GM12878 (cell line): ENCODE measurements around the gene ATP6V0D1. TPM values are rescaled to one million over a fixed set of nuclear protein-coding genes. Genes with fewer than 3 reads are reported as not detected.

Source experiments
- ATAC-seq: fragments of 200-7000 bp; cut with Tn5 transposase; 3 replicates; pipeline ENCODE4 v1.9.1; 2020; ENCODE audit warnings: mild to moderate bottlenecking, moderate library complexity
- BruUV-seq: library from RNA; stranded (reverse); fragments of 400-500 nt; replicated peaks from 2 replicates; lab custom pipeline; 2021; lab: Mats Ljungman, UMichigan
- CTCF ChIA-PET: fragments of 300-600 bp; sonication (Branson Sonifier 250); formaldehyde crosslinking; extraction: SDS; loops from one replicate; lab custom pipeline; 2021; ENCODE audit warnings: inconsistent platforms; lab: Yijun Ruan, JAX
- POLR2A ChIA-PET: fragments of 350-600 bp; formaldehyde crosslinking; extraction: SDS; loops from one replicate; lab custom pipeline; 2021; ENCODE audit warnings: inconsistent platforms; lab: Charles Lee
- RAD21 ChIA-PET: fragments of 300-600 bp; sonication (Branson Sonifier 250); formaldehyde crosslinking; loops from one replicate; lab custom pipeline; 2023; ENCODE audit warnings: antibody characterized with exemption; ENCODE audit not compliant: unreplicated experiment; lab: Charles Lee
- SMC1A ChIA-PET: fragments of 300-600 bp; sonication (Branson Sonifier 250); formaldehyde crosslinking; loops from one replicate; lab custom pipeline; 2023; ENCODE audit not compliant: unreplicated experiment, uncharacterized antibody; lab: Charles Lee
- DNase-seq: peaks from one replicate; pipeline ENCODE4 v3.0.0-alpha.2; 2011; ENCODE audit warnings: low read depth, low spot score
- FAIRE-seq: peaks from 3 replicates; lab custom pipeline; 2011; peaks lifted over from hg19 to GRCh38; lab: Jason Lieb, UNC
- H2AFZ ChIP-seq: 2 replicates; pipeline ENCODE4 v1.6.0; 2011; ENCODE audit warnings: low read depth, low read length, control low read depth; ENCODE audit not compliant: control insufficient read depth
- H3K27ac ChIP-seq: 2 replicates; pipeline ENCODE4 v1.5.1; 2011; ENCODE audit warnings: control low read depth; ENCODE audit not compliant: control insufficient read depth, insufficient read depth
- H3K27me3 ChIP-seq, 2 experiments: replicated peaks in 1 of 2; 2 replicates each; pipeline versions ENCODE4 v1.6.0 to v1.6.1; 2011; ENCODE audit warnings: low read length in 1 of 2; ENCODE audit not compliant: control insufficient read depth in 2 of 2, insufficient read depth in 2 of 2
- H3K36me3 ChIP-seq, 2 experiments: 2 replicates each; pipeline ENCODE4 v1.5.1; 2011; ENCODE audit warnings: low read length in 1 of 2; ENCODE audit not compliant: control insufficient read depth in 2 of 2, insufficient read depth in 2 of 2
- H3K4me1 ChIP-seq: 2 replicates; pipeline ENCODE4 v1.6.1; 2011; ENCODE audit warnings: mild to moderate bottlenecking, low read length, moderate library complexity, mixed read lengths; ENCODE audit not compliant: control insufficient read depth, insufficient read depth
- H3K4me2 ChIP-seq: 2 replicates; pipeline ENCODE4 v1.6.0; 2011; ENCODE audit warnings: control low read depth; ENCODE audit not compliant: control insufficient read depth, insufficient read depth
- H3K4me3 ChIP-seq: fragments of 200-600 bp; sonication (generic); 2 replicates; pipeline ENCODE4 v1.5.1; 2016
- H3K79me2 ChIP-seq: 2 replicates; pipeline ENCODE4 v1.6.0; 2011; ENCODE audit warnings: low read length; ENCODE audit not compliant: control insufficient read depth, insufficient read depth
- H3K9ac ChIP-seq: 2 replicates; pipeline ENCODE4 v1.8.0; 2011; ENCODE audit warnings: low read length, control low read depth, mixed read lengths; ENCODE audit not compliant: control insufficient read depth, insufficient read depth
- H3K9me3 ChIP-seq: replicated peaks from 3 replicates; pipeline ENCODE4 v1.5.1; 2011; ENCODE audit warnings: mild to moderate bottlenecking, low read length; ENCODE audit not compliant: control insufficient read depth, insufficient read depth
- H4K20me1 ChIP-seq: 2 replicates; pipeline ENCODE4 v1.6.0; 2011; ENCODE audit not compliant: control insufficient read depth, insufficient read depth
- ASH2L ChIP-seq: fragments of 300-600, 200-600 bp; sonication (generic); IDR thresholded peaks from 2 replicates; pipeline ENCODE4 v1.6.1; 2017; ENCODE audit warnings: low read depth, mild to moderate bottlenecking, borderline replicate concordance
- BHLHE40 ChIP-seq, 2 experiments: fragments of 450-650 bp in 1 of 2; IDR thresholded peaks; 2 replicates each; pipeline ENCODE4 v1.6.1; 2011 to 2017; ENCODE audit warnings: low read depth in 2 of 2, borderline replicate concordance in 1 of 2, improper control_type of control experiment in 1 of 2, low read length in 1 of 2, mild to moderate bottlenecking in 1 of 2
- CBX5 ChIP-seq: sonication (generic); IDR thresholded peaks from 2 replicates; pipeline ENCODE4 v1.6.1; 2016; ENCODE audit warnings: low read depth, moderate library complexity, mild to moderate bottlenecking, inconsistent platforms
- CREB1 ChIP-seq: IDR thresholded peaks from 2 replicates; pipeline ENCODE4 v1.6.1; 2012; ENCODE audit warnings: low read depth, mild to moderate bottlenecking, inconsistent platforms
- E4F1 ChIP-seq: fragments of 450-650 bp; IDR thresholded peaks from 2 replicates; pipeline ENCODE4 v1.6.1; 2018; ENCODE audit warnings: borderline replicate concordance, mild to moderate bottlenecking; ENCODE audit not compliant: partially characterized antibody
- FOS ChIP-seq: IDR thresholded peaks from 3 replicates; pipeline ENCODE4 v1.6.1; 2011; ENCODE audit warnings: borderline replicate concordance; ENCODE audit not compliant: insufficient read length; ENCODE audit errors: extremely low read depth
- HDAC6 ChIP-seq: fragments of 200-600 bp; sonication (generic); IDR thresholded peaks from one replicate; pipeline ENCODE4 v1.8.0; 2017; ENCODE audit warnings: antibody characterized with exemption; ENCODE audit not compliant: unreplicated experiment
- KAT2A ChIP-seq: conservative IDR thresholded peaks from 2 replicates; pipeline ENCODE4 v1.6.1; 2011; ENCODE audit warnings: low read depth, low read length; ENCODE audit not compliant: control insufficient read depth
- MEF2A ChIP-seq: IDR thresholded peaks from 2 replicates; pipeline ENCODE4 v1.6.1; 2011; ENCODE audit warnings: low read depth, mild to moderate bottlenecking, low read length, moderate library complexity; ENCODE audit not compliant: insufficient read depth
- MYB ChIP-seq: fragments of 150-350 bp; IDR thresholded peaks from 2 replicates; pipeline ENCODE4 v1.6.1; 2014; ENCODE audit warnings: mild to moderate bottlenecking, low read depth, low read length, borderline replicate concordance
- NFIC ChIP-seq: IDR thresholded peaks from 2 replicates; pipeline ENCODE4 v1.6.1; 2012; ENCODE audit warnings: low read depth, mild to moderate bottlenecking, inconsistent platforms, low read length, moderate library complexity
- NFXL1 ChIP-seq: fragments of 450-650 bp; IDR thresholded peaks from 2 replicates; pipeline ENCODE4 v1.6.1; 2017; ENCODE audit warnings: antibody characterized with exemption, mild to moderate bottlenecking, borderline replicate concordance
- PBX3 ChIP-seq: IDR thresholded peaks from 2 replicates; pipeline ENCODE4 v1.6.1; 2011; ENCODE audit warnings: mild to moderate bottlenecking, low read depth, low read length, moderate library complexity; ENCODE audit not compliant: insufficient replicate concordance
- PML ChIP-seq: IDR thresholded peaks from 2 replicates; pipeline ENCODE4 v1.6.1; 2012; ENCODE audit warnings: low read length, inconsistent platforms
- RBBP5 ChIP-seq: fragments of 200-600 bp; sonication (generic); conservative IDR thresholded peaks from 2 replicates; pipeline ENCODE4 v1.6.1; 2016
- STAT1 ChIP-seq: fragments of 450-650 bp; conservative IDR thresholded peaks from 2 replicates; pipeline ENCODE4 v1.6.1; 2014; ENCODE audit warnings: antibody characterized with exemption, mild to moderate bottlenecking
- STAT3 ChIP-seq: IDR thresholded peaks from 2 replicates; pipeline ENCODE4 v1.6.1; 2011; ENCODE audit warnings: low read depth, low read length, improper control_type of control experiment
- TCF3 ChIP-seq: IDR thresholded peaks from 2 replicates; pipeline ENCODE4 v1.6.1; 2012; ENCODE audit warnings: low read depth, mild to moderate bottlenecking, low read length, borderline replicate concordance; ENCODE audit not compliant: insufficient read depth
- WGBS: methylation state at CpG from one replicate; pipeline ENCODE4 v1.1.6; 2016; ENCODE audit warnings: low lambda C conversion rate; ENCODE audit not compliant: insufficient replicate concordance, insufficient coverage; ENCODE audit errors: missing lambda C conversion rate; 5-methylcytosine and 5-hydroxymethylcytosine counted together
- in situ Hi-C: fragments of 300-500 bp; cut with MboI; formaldehyde crosslinking; loops from 9 replicates; pipeline ENCODE4 v1.14.3; 2018; ENCODE audit warnings: mixed read lengths
- intact Hi-C: fragments of 100-400 bp; cut with micrococcal nuclease; formaldehyde crosslinking; loops from one replicate; pipeline ENCODE4 v1.14.2; 2022; ENCODE audit not compliant: unreplicated experiment
- polyA plus RNA-seq, 11 experiments: library from polyadenylated mRNA; depleted of rRNA in 4 of 11; unstranded in 6 of 11; stranded (reverse) in 5 of 11; fragments of >200 nt; fragmentation: Nextera tagmentation in 4 of 11; fragmentation: Illumina TruSeq in 1 of 11; extraction: Ambion mirVana in 4 of 11; extraction: Trizol in 1 of 11; gene quantifications; 1 replicate in 1 of 11; 2 replicates in 10 of 11; pipeline versions ENCODE4 v1.2.1 to v1.2.3, GENCODE V29; 2011 to 2016; ENCODE audit warnings: inconsistent platforms in 2 of 11, missing spikeins in 2 of 11, low read depth in 1 of 11
- total RNA-seq, 4 experiments: library from RNA; depleted of rRNA in 3 of 4; stranded (reverse); fragments of >200 nt in 3 of 4; fragmentation: Illumina TruSeq in 1 of 4; extraction: Trizol in 1 of 4; gene quantifications; 2 replicates each; pipeline versions ENCODE4 v1.2.1 to v1.2.3, GENCODE V29; 2013 to 2021

Gene ATP6V0D1
- total and polyA plus RNA-seq, 10 of the 15 experiments (the other 5 are each of a cell fraction or from before 2014, with no cell fraction given): 28.1 to 141 (median 70.3) TPM

- Histone ChIP-seq H3K4me1 (no peaks in the 10 kb centered on the region), H3K4me3 (no peak overlapping the region), H3K9ac (no peak overlapping the region), H3K79me2 (no peaks in the 10 kb centered on the region), H3K27me3 (peaks cover 6 to 17% of the 10 kb centered on the region in 2 experiments), H3K27ac (no peak overlapping the region), H4K20me1 (no peaks in the 10 kb centered on the region), H3K36me3 (no peaks in the 10 kb centered on the region), H3K4me2 (no peak overlapping the region), H3K9me3 (no peaks in the 10 kb centered on the region), H2AFZ (no peak overlapping the region)
- SMC1A ChIA-PET: no interaction called here
- no TSS peak for BruUV-seq
- POLR2A ChIA-PET: interaction anchor here (0.5 kb wide), 1 partner anchor 138 kb away, joined by 3 read pairs; no protein-coding TSS in a partner anchor
- in situ Hi-C loops (no loop called here), intact Hi-C loops (loop anchor here (5.0 kb wide), 1 partner anchor 120 kb away; the partner anchor contains the start of gene PLEKHG4)
- DNase-seq (no peak), FAIRE-seq (no peak), ATAC-seq (no peak)
- CTCF ChIA-PET: interaction anchor here (1.2 kb wide), 1 partner anchor 136 kb away, joined by 3 read pairs; no protein-coding TSS in a partner anchor
- WGBS: 56% methylated on average over 15 of the region's 15 CpGs
- RAD21 ChIA-PET: interaction anchor here (1.2 kb wide), 1 partner anchor 136 kb away, joined by 4 read pairs; no protein-coding TSS in a partner anchor
- TF ChIP-seq PBX3 (no peak), STAT3 (no peak), CREB1 (no peak), MYB (no peak), KAT2A (no peak), MEF2A (no peak), PML (no peak), RBBP5 (no peak), ASH2L (no peak), FOS (no peak), BHLHE40 (IDR thresholded peaks at IDR 0.05; ENCODE audit: borderline replicate concordance in 1 of 2, low read depth in 2 of 2, low read length in 1 of 2) (no peak), CBX5 (no peak), TCF3 (no peak), NFXL1 (no peak), NFIC (no peak), HDAC6 (no peak), E4F1 (no peak), STAT1 (no peak)
Observed at GRCh38 chr16:67397036-67397801, 83.7 kb downstream of the ATP6V0D1 start.
